Erythroblast (primary cell): Measurements from ENCODE around the gene ANKRD6.

ENCODE experiments used
- GATA1 ChIP-seq: IDR thresholded peaks from 2 replicates; pipeline ENCODE4 v1.6.1; 2011; ENCODE audit warnings: low read depth, mild to moderate bottlenecking, control low read depth, low read length, moderate library complexity
- POLR2A ChIP-seq: IDR thresholded peaks from 2 replicates; pipeline ENCODE4 v1.6.1; 2011; ENCODE audit warnings: mild to moderate bottlenecking, low read length

DNA sequence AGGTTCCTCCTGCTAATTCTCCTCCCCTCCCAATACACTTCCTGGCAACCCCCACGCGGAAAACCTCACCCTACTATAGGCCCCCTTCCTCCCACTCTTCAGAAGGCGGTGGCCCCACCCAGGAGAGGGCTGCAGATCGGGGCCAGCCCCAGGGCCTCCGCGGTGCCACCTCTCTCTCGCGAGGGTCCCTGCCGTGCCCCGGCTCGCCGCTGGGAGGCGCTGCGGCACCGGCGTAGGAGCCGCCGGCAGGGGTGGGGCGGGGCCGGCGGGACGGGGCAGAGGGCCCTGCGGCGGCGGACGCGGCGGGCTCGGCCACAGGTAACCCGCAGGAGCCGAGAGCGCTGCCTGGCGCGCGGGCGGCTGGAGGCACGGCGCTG, at the start of gene ANKRD6:
- no peak for TF ChIP-seq POLR2A
- no peak for TF ChIP-seq GATA1
